Body of pancreas (tissue), 4 donors: ENCODE data around the gene PGF.

Experiments used
- CTCF ChIP-seq, 7 experiments: fragments of 450-650 bp in 4 of 7; fragments of 200-600 bp in 3 of 7; sonication (generic) in 3 of 7; IDR thresholded peaks; one replicate each; pipeline ENCODE4 v1.5.1; 2016 to 2019; ENCODE audit warnings: antibody characterized with exemption in 7 of 7
- POLR2A ChIP-seq, 3 donors: fragments of 450-650 bp; IDR thresholded peaks; one replicate each; pipeline ENCODE4 v1.6.1; 2016; ENCODE audit warnings: antibody characterized with exemption in 3 of 3, mild to moderate bottlenecking in 2 of 3

DNA sequence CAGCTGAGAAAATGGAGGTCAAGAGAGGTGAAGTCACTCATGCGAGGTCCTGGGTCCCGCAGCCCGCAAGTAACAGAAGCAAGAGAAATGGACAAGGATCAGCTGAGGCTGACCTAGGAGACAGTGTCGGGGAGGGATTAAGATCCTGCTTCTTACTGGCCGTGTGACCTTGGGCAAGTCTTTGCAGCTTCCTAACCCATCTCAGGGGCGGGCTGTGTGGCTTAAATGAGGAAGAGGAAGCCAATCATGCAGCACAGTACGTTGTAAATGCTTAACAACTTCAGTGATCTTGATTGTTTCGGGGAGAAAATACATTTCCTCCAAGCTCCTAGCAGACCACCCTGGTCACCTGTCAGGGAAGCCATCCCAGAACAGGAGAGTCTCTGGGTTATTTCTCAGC lies 7.1 kb upstream of the PGF start:
- TF ChIP-seq POLR2A (IDR thresholded peaks at IDR 0.05) (no peak), CTCF (IDR thresholded peaks at IDR 0.05) (no peak)
